ENCODE results near the gene HADHB. TPM values are rescaled to one million over a fixed set of nuclear protein-coding genes. Genes with fewer than 3 reads are reported as not detected.
"Not testable (repeated sequence)": the region's sequence is repeated elsewhere in the genome, so short reads cannot be mapped to it uniquely, and the experiment has no call there.

HADHB gene
- total RNA-seq, 4 donors from 2014 or later = 57.6 to 150 (median 85.1) TPM

- H3K27me3 ChIP-seq = no peaks in the 10 kb centered on the region
- no peaks in the 10 kb centered on the region for H3K36me3 ChIP-seq
- H3K9me3 ChIP-seq = no peaks in the 10 kb centered on the region
- H3K4me3 ChIP-seq = no peak overlapping the region
- DNase-seq = no peak
- 56 to 84% methylated on average over 3 of the region's 3 CpGs for WGBS, 2 donors
- no peak overlapping the region for H3K27ac ChIP-seq
- intact Hi-C loops (cut with DNase I) = loop anchor here (10.0 kb wide), 1 partner anchor 140 kb away; no protein-coding TSS in a partner anchor
- peaks cover 0 to 2% (median 0%) of the 10 kb centered on the region in 3 donors for H3K4me1 ChIP-seq
- no peak for TF ChIP-seq POLR2A (IDR thresholded peaks at IDR 0.05)
- no peak for TF ChIP-seq CTCF (IDR thresholded peaks at IDR 0.05)
Observed at GRCh38 chr2:26324903-26325302, 80.2 kb downstream of the HADHB start.

DNA sequence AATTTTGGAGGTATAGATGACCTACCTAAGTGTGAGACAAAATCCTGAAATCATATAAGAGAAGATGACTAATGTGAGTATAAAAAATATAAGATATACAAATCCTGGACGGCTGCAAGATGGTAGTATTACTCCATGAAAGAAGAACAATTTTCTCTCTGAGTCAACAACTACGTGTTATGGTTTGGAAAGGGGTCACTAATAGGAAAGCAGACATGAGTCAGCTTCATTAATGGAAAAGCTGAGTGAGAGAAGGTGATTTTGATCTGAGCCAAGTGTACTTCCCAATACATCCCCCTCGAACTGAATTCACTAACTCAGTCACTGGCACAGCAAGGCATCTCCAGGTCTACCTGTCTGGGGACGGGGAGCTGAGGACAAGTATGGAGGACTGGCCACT lies 81.1 kb downstream of the HADHB start:
- TF ChIP-seq CTCF (IDR thresholded peaks at IDR 0.05) (no peak), POLR2A (IDR thresholded peaks at IDR 0.05) (no peak)
- intact Hi-C loops (cut with DNase I) = loop anchor here (10.0 kb wide), 1 partner anchor 139 kb away; no protein-coding TSS in a partner anchor
- H3K27me3 ChIP-seq = no peaks in the 10 kb centered on the region
- WGBS, 2 donors = 31 to 42% methylated on average over 4 of the region's 4 CpGs
- no peak overlapping the region for H3K4me3 ChIP-seq
- H3K27ac ChIP-seq = no peak overlapping the region
- H3K9me3 ChIP-seq = no peaks in the 10 kb centered on the region
- no peak for DNase-seq
- H3K36me3 ChIP-seq = no peaks in the 10 kb centered on the region
- peaks cover 0 to 7% (median 0%) of the 10 kb centered on the region in 3 donors for H3K4me1 ChIP-seq

DNA sequence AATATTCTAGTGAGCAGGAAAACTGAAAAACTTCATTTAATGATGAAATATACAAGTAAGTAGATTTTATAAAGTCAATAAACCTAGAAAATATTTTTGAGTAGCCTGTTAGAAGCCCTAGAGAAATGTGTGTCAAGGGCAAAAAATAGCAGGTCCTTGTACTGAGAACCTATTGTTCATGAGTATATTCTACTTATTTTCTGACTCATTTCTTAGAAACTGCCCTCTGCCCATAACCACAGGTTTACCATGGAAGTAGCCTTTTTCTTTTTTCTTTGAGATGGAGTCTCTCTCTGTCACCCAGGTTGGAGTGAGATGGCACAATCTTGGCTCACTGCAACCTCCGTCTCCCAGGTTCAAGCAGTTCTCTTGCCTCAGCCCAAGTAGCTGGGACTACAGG lies 81.8 kb downstream of the HADHB start:
- H3K27ac ChIP-seq = no peak overlapping the region
- DNase-seq = no peak
- no peaks in the 10 kb centered on the region for H3K9me3 ChIP-seq
- intact Hi-C loops (cut with DNase I) = loop anchor here (10.0 kb wide), 1 partner anchor 138 kb away; no protein-coding TSS in a partner anchor
- no peaks in the 10 kb centered on the region for H3K36me3 ChIP-seq
- TF ChIP-seq POLR2A (IDR thresholded peaks at IDR 0.05) (no peak), CTCF (IDR thresholded peaks at IDR 0.05) (no peak)
- no peaks in the 10 kb centered on the region for H3K27me3 ChIP-seq
- no peak overlapping the region for H3K4me3 ChIP-seq
- H3K4me1 ChIP-seq = peaks cover 0 to 7% (median 0%) of the 10 kb centered on the region in 3 donors
- 67 to 90% methylated on average over 1 of the region's 1 CpG for whole genome bisulfite sequencing, 2 donors

DNA sequence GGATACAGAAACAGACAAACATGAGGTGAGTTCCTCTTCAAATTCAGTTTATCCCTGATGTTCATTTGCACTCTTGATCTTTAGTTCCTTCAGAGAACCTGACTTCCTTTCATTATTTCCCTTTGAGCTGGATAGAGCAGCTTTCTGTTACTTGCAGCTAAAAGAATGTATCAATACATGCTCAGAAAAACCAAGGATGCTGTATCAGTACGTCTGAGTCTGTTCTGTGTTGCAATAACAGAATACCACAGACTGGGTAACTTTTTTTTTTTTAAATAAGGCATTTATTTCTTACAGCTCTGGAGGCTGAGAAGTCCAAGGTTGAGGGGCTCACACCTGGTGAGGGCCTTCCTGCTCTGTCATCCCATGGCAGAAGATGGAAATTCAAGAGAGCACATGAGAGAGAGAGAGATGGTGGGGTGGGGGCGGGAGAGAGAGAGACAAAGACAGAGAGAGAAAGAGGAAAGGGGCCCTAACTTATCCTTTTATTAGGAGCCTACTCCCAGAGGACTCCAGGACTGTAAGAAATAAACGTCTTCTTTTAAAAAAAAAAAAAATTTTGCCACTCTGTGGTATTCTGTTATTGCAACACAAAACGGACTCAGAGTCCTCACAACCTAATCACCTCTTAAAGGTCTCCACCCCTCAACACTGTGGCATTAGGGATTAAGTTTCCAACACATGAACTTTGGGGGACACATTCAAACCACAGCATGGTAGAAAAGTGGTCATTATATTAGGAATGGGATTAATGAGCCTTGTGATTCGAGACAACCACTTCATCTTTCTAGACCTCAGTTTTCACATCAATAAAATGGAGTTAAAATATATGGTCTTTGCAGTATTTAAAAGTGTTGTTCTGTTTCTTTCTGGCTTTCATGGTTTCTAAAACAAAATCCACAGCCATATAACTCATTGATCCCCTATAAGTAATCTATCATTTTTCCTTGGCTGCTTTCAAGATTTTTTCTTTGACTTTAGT lies 82.8 kb downstream of the HADHB start:
- Histone ChIP-seq H3K4me3 (no peak overlapping the region), H3K4me1 (peaks cover 0 to 7% (median 0%) of the 10 kb centered on the region in 3 donors), H3K9me3 (no peaks in the 10 kb centered on the region), H3K36me3 (no peaks in the 10 kb centered on the region), H3K27ac (no peak overlapping the region), H3K27me3 (no peaks in the 10 kb centered on the region)
- DNase-seq = no peak
- intact Hi-C loops (cut with DNase I) = loop anchor here (10.0 kb wide), 1 partner anchor 137 kb away; no protein-coding TSS in a partner anchor
- 44 to 51% methylated on average over 4 of the region's 5 CpGs for WGBS, 2 donors
- no peak for TF ChIP-seq POLR2A (IDR thresholded peaks at IDR 0.05)
- no peak for TF ChIP-seq CTCF (IDR thresholded peaks at IDR 0.05)

- not testable (repeated sequence) for DNase-seq, H3K27me3 ChIP-seq, H3K4me1 ChIP-seq, H3K4me3 ChIP-seq, H3K9me3 ChIP-seq, H3K36me3 ChIP-seq, H3K27ac ChIP-seq
- WGBS, 2 donors = 90 to 91% methylated on average over 4 of the region's 4 CpGs
- intact Hi-C loops (cut with DNase I) = loop anchor here (10.0 kb wide), 1 partner anchor 136 kb away; no protein-coding TSS in a partner anchor
Observed at GRCh38 chr2:26329083-26329482, 84.3 kb downstream of the HADHB start.

All from esophagus squamous epithelium (tissue), 5 donors.